ENCODE data around the gene ANKMY2.
A peak's percentile ranks its signal among the peaks of the same experiment; 100 is the strongest.

The ANKMY2 gene

DNA sequence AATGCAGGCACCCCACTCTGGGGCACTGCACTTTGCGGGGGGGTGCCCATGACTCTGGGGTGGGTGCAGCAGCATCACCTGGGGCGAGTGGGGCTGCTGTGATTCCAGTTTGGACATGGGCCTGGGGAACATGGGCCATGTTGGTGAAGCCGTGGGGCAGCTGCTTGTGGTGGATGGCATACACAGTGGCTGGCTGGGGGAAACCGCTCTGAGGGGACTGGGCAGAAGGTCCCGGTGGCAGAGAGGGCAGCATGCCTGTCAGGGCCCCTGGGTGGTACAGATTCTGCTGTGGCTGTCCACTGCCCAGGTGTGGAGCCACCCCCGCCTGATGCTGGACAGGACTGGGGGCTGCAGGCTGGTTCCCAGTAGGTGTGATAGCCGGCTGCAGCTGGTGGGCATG, 61.7 kb downstream of the ANKMY2 start:
- DNase-seq (ENCODE audit: low read depth, low spot score): no peak

DNA sequence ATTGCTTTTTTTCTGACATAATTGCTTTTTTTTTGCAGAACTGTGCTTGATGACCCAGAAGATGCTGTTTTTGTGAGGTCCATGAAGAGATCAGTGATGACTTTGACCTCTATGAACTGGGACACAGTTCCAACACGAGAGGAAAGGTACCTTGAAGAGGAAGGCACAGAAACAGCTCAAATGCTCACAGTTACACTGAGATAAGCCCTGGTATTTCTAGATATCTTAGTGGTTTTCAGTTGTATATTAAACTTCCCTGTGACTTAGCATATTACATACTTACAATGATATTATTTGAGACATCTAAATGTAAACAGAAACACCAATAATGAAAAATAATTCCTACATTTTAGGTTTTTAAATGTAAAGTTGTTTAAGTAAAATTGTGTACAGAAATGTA, 64.3 kb downstream of the ANKMY2 start:
- DNase-seq (ENCODE audit: low read depth, low spot score): no peak

DNA sequence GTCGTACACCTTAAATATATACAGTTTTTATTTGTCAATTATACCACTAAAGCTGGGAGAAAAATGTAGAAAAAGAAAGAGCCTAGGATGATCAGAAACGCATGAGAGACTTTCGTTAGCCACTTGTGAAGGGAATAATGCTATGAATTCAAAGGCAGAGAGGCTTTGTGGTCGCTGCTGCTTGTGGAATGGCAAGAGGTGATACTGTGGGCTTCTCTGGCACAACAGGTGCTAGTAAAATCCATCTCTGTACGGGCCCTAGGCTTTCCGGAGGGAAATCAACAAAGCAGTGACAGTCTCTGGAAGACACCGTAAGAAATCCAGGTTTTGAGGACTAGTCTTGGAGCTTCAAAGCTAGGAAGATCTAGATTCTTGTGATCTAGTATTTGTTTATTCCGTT, 66.3 kb downstream of the ANKMY2 start:
- DNase-seq (ENCODE audit: low read depth, low spot score): no peak

DNA sequence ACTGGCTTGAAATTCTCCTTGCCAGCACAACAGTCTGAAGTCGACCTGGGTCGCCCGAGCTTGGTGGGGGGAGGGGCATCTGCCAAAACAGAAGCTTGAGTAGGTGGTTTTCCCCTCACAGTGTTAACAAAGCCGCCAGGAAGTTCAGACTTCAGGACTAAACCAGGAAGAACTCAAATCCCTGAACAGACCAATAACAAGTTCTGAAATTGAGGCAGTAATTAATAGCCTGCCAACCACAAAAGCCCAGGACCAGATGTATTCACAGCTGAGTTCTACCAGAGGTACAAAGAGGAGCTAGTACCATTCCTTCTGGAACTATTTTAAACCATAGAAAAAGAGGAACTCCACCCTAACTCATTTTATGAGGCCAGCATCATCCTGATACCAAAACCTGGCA, 73.6 kb downstream of the ANKMY2 start:
- no peak for DNase-seq (ENCODE audit: low read depth, low spot score)

DNA sequence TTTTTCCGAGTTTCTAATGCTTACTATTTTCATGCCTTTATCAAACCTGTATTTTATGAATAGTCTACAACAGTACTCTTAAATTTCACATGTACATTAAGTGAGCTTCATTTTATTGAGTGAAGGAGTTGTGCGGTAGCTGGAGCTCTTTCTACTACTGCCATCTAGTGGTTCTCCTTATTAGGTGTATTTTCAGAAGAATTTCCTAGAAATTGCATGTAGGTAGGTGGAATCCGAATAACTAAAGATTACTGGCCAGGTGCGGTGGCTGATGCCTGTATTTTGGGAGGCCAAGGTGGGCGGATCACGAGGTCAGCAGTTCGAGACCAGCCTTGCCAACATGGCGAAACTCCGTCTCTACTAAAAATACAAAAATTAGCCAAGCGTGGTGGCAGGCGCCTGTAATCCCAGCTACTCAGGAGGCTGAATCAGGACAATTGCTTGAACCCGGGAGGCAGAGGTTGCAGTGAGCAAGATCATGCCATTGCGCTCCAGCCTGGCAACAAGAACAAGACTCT, 80.6 kb downstream of the ANKMY2 start:
- DNase-seq (ENCODE audit: low read depth, low spot score): peak; percentile 68

DNA sequence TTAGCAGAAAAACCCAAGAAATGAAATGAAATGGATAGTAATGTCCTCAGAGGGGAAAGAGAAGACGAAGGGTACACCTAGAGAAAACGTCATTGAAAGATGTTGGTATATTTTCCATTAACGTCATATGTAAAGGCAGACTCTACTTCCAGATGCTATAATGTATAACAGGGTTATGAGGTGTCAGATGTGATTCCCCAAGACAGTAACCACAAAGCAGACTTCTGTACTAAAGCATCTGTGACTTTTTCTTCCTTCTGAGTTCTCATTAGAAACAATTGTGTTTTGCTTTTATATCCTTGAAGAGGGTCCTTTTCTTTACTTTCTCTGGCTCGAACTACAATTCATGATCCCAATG, 81.6 kb downstream of the ANKMY2 start:
- DNase-seq (ENCODE audit: low read depth, low spot score): no peak

DNA sequence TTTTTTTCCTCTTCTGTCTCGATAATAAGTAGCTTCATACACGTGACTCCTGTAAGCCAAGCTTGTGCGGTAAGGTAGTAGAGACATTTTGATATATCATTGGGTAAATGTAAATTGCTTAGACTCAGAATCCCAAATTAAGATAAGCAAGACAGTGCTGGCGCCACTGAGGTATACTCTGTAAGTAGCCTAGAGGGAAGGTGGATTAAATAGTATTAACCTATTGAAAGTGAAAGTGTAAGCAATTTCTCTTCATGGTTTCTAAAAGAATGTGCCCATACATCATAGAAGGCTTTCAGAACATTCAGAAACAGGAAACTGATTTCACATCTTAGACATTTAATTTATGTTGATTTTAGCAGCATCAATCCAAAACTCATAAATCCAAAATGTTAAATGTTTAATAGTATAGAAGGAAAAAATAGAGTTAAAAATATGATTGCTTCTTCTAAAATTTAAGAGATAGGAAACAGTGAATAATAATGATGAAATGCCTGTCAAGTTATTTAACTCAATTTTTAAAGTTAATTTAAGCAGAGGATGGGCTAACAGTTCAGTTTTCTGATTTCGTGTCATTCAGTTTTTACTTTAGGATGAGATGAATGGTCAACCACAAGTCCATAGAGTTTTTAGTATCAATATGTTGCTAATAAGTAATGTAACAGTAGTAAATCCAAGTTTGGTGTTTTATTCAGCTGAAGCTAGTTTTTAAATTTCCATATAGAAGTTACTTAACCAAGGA, 82.1 kb downstream of the ANKMY2 start:
- no peak for DNase-seq (ENCODE audit: low read depth, low spot score)

DNA sequence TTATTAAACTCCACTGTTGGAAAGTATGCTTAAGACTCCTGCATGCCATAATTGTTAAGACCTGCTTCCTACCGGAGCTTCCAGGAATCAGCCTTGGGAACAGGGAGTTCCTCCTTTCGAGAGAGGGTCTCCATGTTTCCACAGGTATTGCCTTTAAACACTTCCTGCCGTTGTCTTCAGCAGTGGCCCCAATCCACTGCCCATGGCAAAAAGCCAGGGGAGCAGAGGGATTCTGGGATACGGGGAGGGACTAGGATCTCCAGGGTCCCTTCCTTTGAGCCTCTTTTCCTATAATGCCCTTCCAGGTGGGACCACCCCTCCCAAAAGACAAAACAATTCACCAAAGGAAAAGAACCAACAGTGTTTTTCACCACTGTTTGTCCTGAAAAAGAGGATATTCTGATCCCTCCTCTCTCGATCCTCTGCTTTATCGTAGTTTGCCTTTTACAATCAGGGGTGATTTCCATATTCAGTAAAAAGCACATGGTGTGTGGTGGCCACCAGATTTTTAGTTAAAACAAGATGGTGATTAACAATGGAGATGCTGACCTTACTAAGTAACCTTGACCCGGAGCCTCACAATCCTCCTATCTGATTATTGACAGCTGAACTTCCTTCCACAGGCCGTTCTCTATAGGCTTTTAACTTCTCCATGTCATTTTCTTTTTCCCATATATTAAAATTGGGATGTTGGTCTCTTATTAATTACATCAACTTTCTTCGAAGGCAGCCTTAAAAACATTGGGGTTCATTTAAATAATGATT, 82.9 kb downstream of the ANKMY2 start:
- no peak for DNase-seq (ENCODE audit: low read depth, low spot score)

DNA sequence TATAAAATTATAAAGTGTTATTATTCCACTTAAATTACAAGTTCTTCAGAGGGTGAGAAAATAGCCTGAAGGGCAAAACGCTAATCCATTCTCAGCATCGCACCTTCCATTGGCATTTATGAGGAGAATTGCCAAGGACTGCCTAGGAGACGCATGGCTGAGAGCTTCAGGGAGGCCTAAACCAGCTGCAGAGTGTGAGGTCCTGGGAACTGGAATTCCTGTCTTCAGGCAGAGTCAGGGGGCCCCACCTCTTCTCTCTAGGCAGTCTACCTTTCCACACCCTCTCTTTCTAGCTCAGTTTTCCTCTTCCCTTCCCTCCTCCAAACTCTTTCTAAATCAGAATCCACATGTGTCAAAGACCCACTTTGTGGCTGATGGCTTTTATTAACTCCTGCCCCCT, 83.6 kb downstream of the ANKMY2 start:
- no peak for DNase-seq (ENCODE audit: low read depth, low spot score)

DNA sequence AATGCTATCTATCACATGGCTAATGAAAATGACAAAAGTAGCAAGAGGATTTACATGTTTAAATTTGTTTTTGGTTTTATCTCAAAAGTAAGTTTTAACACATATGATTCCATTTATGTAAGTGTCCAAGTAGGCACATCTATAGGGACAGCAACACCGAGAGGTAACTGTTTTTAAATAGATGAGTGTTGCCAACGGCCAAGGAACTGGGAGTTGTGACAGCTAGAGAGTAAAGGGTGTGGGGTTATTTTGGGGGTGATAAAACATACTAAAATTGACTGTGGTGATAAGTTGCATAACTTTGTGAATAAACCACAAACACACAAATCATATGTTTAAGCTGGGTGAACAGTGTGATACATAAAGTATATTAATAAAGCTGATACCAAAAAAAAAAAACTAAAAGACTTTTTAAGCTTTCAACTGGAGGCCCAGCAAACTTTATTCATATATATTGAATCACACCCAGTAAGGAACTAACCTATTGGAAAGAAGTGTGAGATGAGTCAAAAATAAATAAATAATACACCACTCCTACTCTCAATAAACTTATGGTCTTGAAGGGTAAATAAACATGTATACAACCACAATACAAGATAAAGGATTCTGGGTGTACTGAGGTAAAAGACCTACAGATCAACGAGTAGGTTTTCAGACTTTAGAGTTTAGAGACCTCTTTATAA, 85.9 kb downstream of the ANKMY2 start:
- DNase-seq (ENCODE audit: low read depth, low spot score): no peak

DNA sequence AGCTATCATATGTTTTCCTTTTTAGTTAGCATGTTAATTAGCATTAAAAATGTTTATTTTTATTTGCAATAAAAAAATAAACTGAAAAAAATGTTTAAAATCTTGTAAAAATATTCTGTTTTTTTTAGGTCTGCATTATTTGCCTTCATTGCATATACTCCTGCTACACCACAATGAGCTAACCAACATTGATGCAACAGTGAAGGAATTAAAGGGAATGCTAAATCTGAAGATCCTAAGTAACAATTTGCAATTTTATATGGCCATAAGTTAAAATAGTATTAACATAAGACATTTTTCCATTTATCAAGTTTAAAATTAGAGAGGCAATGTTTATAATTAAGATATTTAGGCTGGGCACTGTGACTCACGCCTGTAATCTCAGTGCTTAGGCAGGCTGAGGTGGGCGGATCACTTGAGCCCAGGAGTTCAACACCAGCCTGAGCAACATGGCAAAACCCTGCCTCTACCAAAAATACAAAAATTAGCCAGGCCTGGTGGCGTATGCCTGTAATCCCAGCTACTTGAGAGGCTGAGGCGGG, 86.7 kb downstream of the ANKMY2 start:
- DNase-seq (ENCODE audit: low read depth, low spot score): no peak

DNA sequence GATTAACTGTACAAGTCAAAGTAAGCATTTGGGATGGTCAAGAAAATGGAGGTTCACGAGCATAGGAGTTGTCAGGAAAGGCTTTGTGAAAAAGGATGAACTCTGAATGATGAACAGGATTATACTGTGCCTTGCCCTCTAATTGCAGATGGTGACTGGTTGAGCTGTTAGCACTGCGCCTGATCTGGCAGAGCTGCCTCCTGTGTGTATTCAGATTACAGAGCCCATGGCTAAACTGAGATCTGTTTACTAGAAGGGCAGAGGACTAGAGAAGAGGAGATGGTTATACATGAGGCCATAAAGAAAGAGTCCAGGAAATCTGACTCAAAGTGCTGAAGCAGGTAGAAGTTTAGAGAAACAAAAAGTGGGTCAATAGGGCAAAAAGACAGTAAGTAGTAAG, 89.2 kb downstream of the ANKMY2 start:
- DNase-seq (ENCODE audit: low read depth, low spot score): no peak

DNA sequence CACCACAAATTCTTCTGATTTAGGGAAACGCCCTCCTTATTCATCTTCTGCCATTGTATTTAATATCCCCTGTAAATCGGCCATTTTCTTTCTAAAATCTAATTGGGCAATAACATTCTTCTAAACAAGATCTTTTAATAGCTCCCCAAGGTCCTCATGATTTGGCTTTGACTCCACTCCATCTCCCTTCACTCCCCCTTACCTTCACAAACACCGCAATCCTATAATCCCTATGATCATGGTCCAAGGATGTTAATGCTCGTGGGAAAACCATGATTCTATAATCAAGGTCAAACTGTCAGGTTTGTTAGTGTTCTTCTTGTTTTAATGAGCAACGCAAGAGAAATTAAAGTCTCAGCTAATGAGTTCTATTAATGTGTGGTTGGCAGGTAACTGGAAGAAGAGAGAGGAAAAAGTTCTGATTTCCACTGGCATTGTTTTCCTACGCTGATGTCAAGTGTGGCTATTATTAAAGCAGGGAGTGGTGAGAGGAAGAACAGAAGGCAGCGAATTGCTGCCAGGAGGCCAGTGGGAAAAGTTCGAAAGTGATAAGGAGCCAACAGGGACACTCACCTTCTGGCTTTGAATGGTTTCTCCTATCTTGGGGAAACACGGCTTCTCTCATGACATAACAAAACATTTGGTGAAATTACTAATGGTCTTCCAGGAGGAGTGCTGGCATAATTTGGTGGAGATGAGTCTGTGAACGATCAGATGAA, 90.9 kb downstream of the ANKMY2 start:
- no peak for DNase-seq (ENCODE audit: low read depth, low spot score)

DNA sequence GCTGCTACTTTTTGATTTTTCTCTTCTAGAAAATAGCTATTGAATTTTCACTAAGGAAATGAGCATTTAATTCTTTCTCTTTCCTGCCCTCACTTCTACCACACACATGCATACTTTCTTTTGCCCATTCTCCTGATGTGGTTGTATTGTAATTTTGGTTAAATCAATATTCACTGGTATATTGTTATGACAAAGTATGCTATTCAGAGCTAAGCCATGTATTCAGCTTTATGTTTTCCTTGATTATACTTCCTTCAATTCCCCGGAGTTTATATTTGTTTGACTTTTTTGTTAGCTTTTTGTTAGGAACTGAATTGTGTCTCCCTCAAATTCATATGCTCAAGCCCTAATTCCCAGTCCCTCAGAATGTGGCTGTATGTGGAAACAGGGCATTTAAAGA, 94.9 kb downstream of the ANKMY2 start:
- no peak for DNase-seq (ENCODE audit: low read depth, low spot score)

Data from astrocyte of the hippocampus (primary cell).